ENCODE data around the gene ATP8A2. TPM values are rescaled to one million over a fixed set of nuclear protein-coding genes. Genes with fewer than 3 reads are reported as not detected.

ATP8A2 gene
- polyA plus RNA-seq, 3 donors, result not detected

DNA sequence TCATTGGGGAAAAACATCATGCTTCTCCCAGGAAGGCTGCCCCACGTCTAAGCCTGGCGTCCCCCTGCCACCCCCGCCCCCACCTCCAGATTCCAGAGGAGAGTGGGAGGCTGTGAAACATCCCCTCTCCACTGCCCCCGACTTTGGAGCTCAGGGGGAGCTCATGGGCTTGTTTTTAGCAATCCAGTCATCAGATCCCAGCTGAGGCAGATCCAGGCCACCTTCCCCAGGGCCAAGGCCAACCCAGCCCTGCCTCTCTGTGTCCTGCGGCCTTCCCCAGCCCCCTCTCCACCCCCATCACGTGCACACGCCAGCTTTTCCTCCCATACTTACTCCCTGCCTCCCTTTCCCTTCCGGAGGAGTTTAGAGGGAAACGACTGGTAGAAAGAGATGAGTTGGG lies 641.2 kb downstream of the ATP8A2 start:
- H3K36me3 Mint-ChIP-seq, result no peaks in the 10 kb centered on the region

GRCh38 chr13:26015271-26016125 lies 643.7 kb downstream of the ATP8A2 start:
- 78% methylated on average over 4 of the region's 10 CpGs for WGBS (ENCODE audit: insufficient coverage)
- no peak overlapping the region for H3K4me2 ChIP-seq (replicated peaks; ENCODE audit: extremely low read depth, low read length, poor library complexity, severe bottlenecking)
- no peak overlapping the region for H3K27ac ChIP-seq (ENCODE audit: low read depth in 1 of 2, low read length in 2 of 2)
- no peak overlapping the region for H2AFZ ChIP-seq (ENCODE audit: insufficient read depth, low read depth, low read length, poor library complexity, severe bottlenecking)
- H3K4me3 Mint-ChIP-seq, result no peak overlapping the region
- H3K27ac Mint-ChIP-seq, result no peak overlapping the region
- H3K4me1 ChIP-seq (ENCODE audit: control insufficient read depth in 1 of 2, insufficient read depth in 2 of 2, low read length in 2 of 2), result peaks cover 0 to 3% of the 10 kb centered on the region in 2 donors
- H3K36me3 ChIP-seq (replicated peaks in 1 of 2; ENCODE audit: control insufficient read depth in 1 of 2, insufficient read depth in 2 of 2, low read length in 2 of 2), result no peaks in the 10 kb centered on the region
- peaks cover 0 to 14% (median 4%) of the 10 kb centered on the region in 7 donors for H3K9me3 Mint-ChIP-seq
- no peak overlapping the region for H3K9ac ChIP-seq (ENCODE audit: insufficient read depth, low read length, poor library complexity, severe bottlenecking)
- no peak for DNase-seq
- H3K4me3 ChIP-seq (replicated peaks in 1 of 3; ENCODE audit: low read depth in 2 of 3, low read length in 3 of 3), result no peak overlapping the region
- intact Hi-C loops (cut with micrococcal nuclease), result no loop called here
- peaks cover 3 to 6% of the 10 kb centered on the region in 2 donors for H3K27me3 ChIP-seq (ENCODE audit: control insufficient read depth in 2 of 2, insufficient read depth in 2 of 2, low read length in 2 of 2)
- H3K9me3 ChIP-seq (replicated peaks in 1 of 2; ENCODE audit: control insufficient read depth in 1 of 2, insufficient read depth in 1 of 2, low read length in 2 of 2), result peaks cover 0 to 3% of the 10 kb centered on the region in 2 donors
- H3K36me3 Mint-ChIP-seq, result no peaks in the 10 kb centered on the region
- TF ChIP-seq, protein P1, sequence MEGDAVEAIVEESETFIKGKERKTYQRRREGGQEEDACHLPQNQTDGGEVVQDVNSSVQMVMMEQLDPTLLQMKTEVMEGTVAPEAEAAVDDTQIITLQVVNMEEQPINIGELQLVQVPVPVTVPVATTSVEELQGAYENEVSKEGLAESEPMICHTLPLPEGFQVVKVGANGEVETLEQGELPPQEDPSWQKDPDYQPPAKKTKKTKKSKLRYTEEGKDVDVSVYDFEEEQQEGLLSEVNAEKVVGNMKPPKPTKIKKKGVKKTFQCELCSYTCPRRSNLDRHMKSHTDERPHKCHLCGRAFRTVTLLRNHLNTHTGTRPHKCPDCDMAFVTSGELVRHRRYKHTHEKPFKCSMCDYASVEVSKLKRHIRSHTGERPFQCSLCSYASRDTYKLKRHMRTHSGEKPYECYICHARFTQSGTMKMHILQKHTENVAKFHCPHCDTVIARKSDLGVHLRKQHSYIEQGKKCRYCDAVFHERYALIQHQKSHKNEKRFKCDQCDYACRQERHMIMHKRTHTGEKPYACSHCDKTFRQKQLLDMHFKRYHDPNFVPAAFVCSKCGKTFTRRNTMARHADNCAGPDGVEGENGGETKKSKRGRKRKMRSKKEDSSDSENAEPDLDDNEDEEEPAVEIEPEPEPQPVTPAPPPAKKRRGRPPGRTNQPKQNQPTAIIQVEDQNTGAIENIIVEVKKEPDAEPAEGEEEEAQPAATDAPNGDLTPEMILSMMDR (IDR thresholded peaks at IDR 0.05), result no peak
- no peaks in the 10 kb centered on the region for H4K20me1 ChIP-seq (ENCODE audit: insufficient read depth, low read length)
- peaks cover 5% of the 10 kb centered on the region for H3K4me1 Mint-ChIP-seq
- H3K27me3 Mint-ChIP-seq (ENCODE audit: low read depth in 3 of 3), result peaks cover 11 to 27% (median 13%) of the 10 kb centered on the region in 3 donors
- H3K79me2 ChIP-seq (ENCODE audit: insufficient read depth, low read length), result no peaks in the 10 kb centered on the region

More for the DNA sequence above, 641.2 kb downstream of the ATP8A2 start:
- Histone ChIP-seq H3K9ac (ENCODE audit: insufficient read depth, low read length, poor library complexity, severe bottlenecking) (no peak overlapping the region), H4K20me1 (ENCODE audit: insufficient read depth, low read length) (no peaks in the 10 kb centered on the region), H3K4me2 (replicated peaks; ENCODE audit: extremely low read depth, low read length, poor library complexity, severe bottlenecking) (no peak overlapping the region), H3K9me3 (replicated peaks in 1 of 2; ENCODE audit: control insufficient read depth in 1 of 2, insufficient read depth in 1 of 2, low read length in 2 of 2) (peaks cover 0 to 3% of the 10 kb centered on the region in 2 donors), H3K4me1 (ENCODE audit: control insufficient read depth in 1 of 2, insufficient read depth in 2 of 2, low read length in 2 of 2) (peaks cover 0 to 3% of the 10 kb centered on the region in 2 donors), H3K4me3 (replicated peaks in 1 of 3; ENCODE audit: low read depth in 2 of 3, low read length in 3 of 3) (no peak overlapping the region), H2AFZ (ENCODE audit: insufficient read depth, low read depth, low read length, poor library complexity, severe bottlenecking) (no peak overlapping the region), H3K27ac (ENCODE audit: low read depth in 1 of 2, low read length in 2 of 2) (no peak overlapping the region), H3K79me2 (ENCODE audit: insufficient read depth, low read length) (no peaks in the 10 kb centered on the region), H3K36me3 (replicated peaks in 1 of 2; ENCODE audit: control insufficient read depth in 1 of 2, insufficient read depth in 2 of 2, low read length in 2 of 2) (no peaks in the 10 kb centered on the region), H3K27me3 (ENCODE audit: control insufficient read depth in 2 of 2, insufficient read depth in 2 of 2, low read length in 2 of 2) (peaks cover 3 to 6% of the 10 kb centered on the region in 2 donors)
- H3K27me3 Mint-ChIP-seq (ENCODE audit: low read depth in 3 of 3), result peaks cover 11 to 29% (median 15%) of the 10 kb centered on the region in 3 donors
- TF ChIP-seq, protein P1 (IDR thresholded peaks at IDR 0.05), result no peak
- peaks cover 5% of the 10 kb centered on the region for H3K4me1 Mint-ChIP-seq
- DNase-seq, result no peak
- H3K27ac Mint-ChIP-seq, result no peak overlapping the region
- 100% methylated on average over 1 of the region's 9 CpGs for WGBS (ENCODE audit: insufficient coverage)
- peak overlapping the region in 1 of 2 donors; percentile 39 for H3K4me3 Mint-ChIP-seq
- intact Hi-C loops (cut with micrococcal nuclease), result no loop called here
- H3K9me3 Mint-ChIP-seq, result peaks cover 0 to 18% (median 4%) of the 10 kb centered on the region in 7 donors

Data from CD14-positive monocyte (primary cell).